Sigmoid colon (tissue), 4 donors: ENCODE data around the gene ZNF574.

Experiments used
- CTCF ChIP-seq, 4 experiments: fragments of 450-650 bp in 3 of 4; fragments of 200-600 bp in 1 of 4; IDR thresholded peaks; one replicate each; pipeline ENCODE4 v1.5.1; 2016 to 2019; ENCODE audit warnings: antibody characterized with exemption in 4 of 4, mild to moderate bottlenecking in 3 of 4, moderate library complexity in 2 of 4
- EP300 ChIP-seq, 4 donors: sonication (generic); formaldehyde crosslinking; IDR thresholded peaks; one replicate each; pipeline ENCODE4 v1.6.1; 2017; ENCODE audit warnings: antibody characterized with exemption in 4 of 4
- POLR2A ChIP-seq, 2 donors: fragments of 450-650 bp; IDR thresholded peaks; one replicate each; pipeline ENCODE4 v1.6.1; 2016; ENCODE audit warnings: antibody characterized with exemption in 2 of 2, mild to moderate bottlenecking in 2 of 2, moderate library complexity in 2 of 2
- POLR2AphosphoS5 ChIP-seq, 4 donors: sonication (generic); formaldehyde crosslinking; IDR thresholded peaks; one replicate each; pipeline ENCODE4 v1.6.1; 2017; ENCODE audit warnings: antibody characterized with exemption in 4 of 4

- TF ChIP-seq CTCF (IDR thresholded peaks at IDR 0.05) (peak; percentile 47 to 80 (median 56)), POLR2AphosphoS5 (IDR thresholded peaks at IDR 0.05) (no peak), POLR2A (IDR thresholded peaks at IDR 0.05) (no peak), EP300 (IDR thresholded peaks at IDR 0.05) (no peak)
Measured at GRCh38 chr19:42108527-42109389, 32.8 kb downstream of the ZNF574 start.
